Neutrophil (primary cell): ENCODE data around the gene CEP63.

Experiments used
- H3K27ac ChIP-seq: fragments of 200-600 bp; sonication (generic); 2 replicates; pipeline ENCODE4 v1.5.1; 2016; ENCODE audit warnings: mild to moderate bottlenecking, moderate library complexity
- H3K27me3 ChIP-seq: fragments of 200-600 bp; sonication (generic); 2 replicates; pipeline ENCODE4 v1.6.0; 2016; ENCODE audit warnings: mild to moderate bottlenecking
- H3K36me3 ChIP-seq: fragments of 200-600 bp; sonication (generic); 2 replicates; pipeline ENCODE4 v1.5.1; 2017
- H3K4me1 ChIP-seq, 2 experiments: fragments of 200-600 bp in 1 of 2; sonication (generic) in 1 of 2; 1 replicate in 1 of 2; 2 replicates in 1 of 2; pipeline versions ENCODE4 v1.5.1 to v1.6.1; 2013 to 2016; ENCODE audit warnings: low read depth in 1 of 2, low read length in 1 of 2, mild to moderate bottlenecking in 1 of 2, moderate library complexity in 1 of 2; ENCODE audit not compliant: control insufficient read depth in 1 of 2, insufficient read depth in 1 of 2
- H3K4me3 ChIP-seq, 2 experiments: fragments of 200-600 bp in 1 of 2; sonication (generic) in 1 of 2; 1 replicate in 1 of 2; 2 replicates in 1 of 2; pipeline ENCODE4 v1.5.1; 2013 to 2016; ENCODE audit warnings: low read depth in 1 of 2, low read length in 1 of 2, mild to moderate bottlenecking in 1 of 2, moderate library complexity in 1 of 2
- H3K9me3 ChIP-seq: fragments of 200-600 bp; sonication (generic); 2 replicates; pipeline ENCODE4 v1.5.1; 2016
- CTCF ChIP-seq: fragments of 200-600 bp; sonication (generic); IDR thresholded peaks from 2 replicates; pipeline ENCODE4 v1.5.1; 2016; ENCODE audit warnings: antibody characterized with exemption

CEP63 gene

GRCh38 chr3:134445636-134446035, 40.2 kb upstream of the CEP63 start:
- no peaks in the 10 kb centered on the region for H3K36me3 ChIP-seq
- TF ChIP-seq CTCF = no peak
- no peaks in the 10 kb centered on the region for H3K9me3 ChIP-seq
- H3K27me3 ChIP-seq = peaks cover 4% of the 10 kb centered on the region
- no peaks in the 10 kb centered on the region for H3K4me1 ChIP-seq
- no peak overlapping the region for H3K27ac ChIP-seq
- no peak overlapping the region for H3K4me3 ChIP-seq

DNA sequence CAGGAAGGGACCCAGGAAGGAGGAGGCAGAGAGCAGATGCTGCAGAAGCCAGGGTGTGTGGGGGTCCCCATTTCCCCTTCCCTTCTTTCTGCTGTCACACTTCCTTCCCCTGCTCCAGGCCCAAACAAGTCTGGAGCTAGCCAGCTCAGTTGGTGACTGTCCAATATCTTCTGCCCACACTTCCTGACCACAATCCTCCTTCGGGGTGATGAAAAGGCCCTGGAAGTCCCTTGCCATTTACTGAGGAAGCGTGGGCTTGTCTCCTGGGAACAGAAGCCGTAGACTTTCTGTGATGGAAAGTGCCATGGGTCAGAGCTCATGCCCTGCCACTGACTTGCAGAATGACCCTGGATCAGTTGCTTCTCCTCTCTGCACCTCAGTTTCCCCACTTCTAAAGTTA, 39.1 kb upstream of the CEP63 start:
- no peak for TF ChIP-seq CTCF
- Histone ChIP-seq H3K9me3 (no peaks in the 10 kb centered on the region), H3K27ac (no peak overlapping the region), H3K4me3 (no peak overlapping the region), H3K27me3 (no peaks in the 10 kb centered on the region), H3K36me3 (no peaks in the 10 kb centered on the region), H3K4me1 (no peaks in the 10 kb centered on the region)

DNA sequence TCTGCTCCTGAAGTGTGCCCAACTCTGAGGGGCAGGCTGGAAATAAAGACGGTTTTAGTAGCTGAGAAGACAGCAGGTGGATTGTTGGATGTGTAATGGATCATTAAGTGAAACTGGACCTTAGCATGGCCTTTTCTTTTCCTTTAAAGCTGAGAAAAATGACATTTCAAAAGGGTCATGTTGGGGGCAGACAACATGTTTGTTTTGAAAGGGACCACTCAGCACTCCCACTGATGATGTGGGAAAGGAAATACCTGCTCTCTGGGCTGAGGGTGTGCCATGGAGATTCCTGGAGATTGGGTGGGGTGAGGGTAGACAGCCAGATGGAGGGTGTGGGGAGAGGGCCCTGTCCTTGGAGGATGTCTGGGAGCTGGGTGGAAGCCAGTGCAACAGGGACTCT, 38.5 kb upstream of the CEP63 start:
- H3K4me1 ChIP-seq = no peaks in the 10 kb centered on the region
- no peak for TF ChIP-seq CTCF
- no peaks in the 10 kb centered on the region for H3K36me3 ChIP-seq
- H3K9me3 ChIP-seq = no peaks in the 10 kb centered on the region
- H3K27me3 ChIP-seq = no peaks in the 10 kb centered on the region
- H3K27ac ChIP-seq = no peak overlapping the region
- no peak overlapping the region for H3K4me3 ChIP-seq

GRCh38 chr3:134448664-134449063, 37.2 kb upstream of the CEP63 start:
- H3K27ac ChIP-seq = no peak overlapping the region
- no peak for TF ChIP-seq CTCF
- no peaks in the 10 kb centered on the region for H3K36me3 ChIP-seq
- no peaks in the 10 kb centered on the region for H3K9me3 ChIP-seq
- no peaks in the 10 kb centered on the region for H3K4me1 ChIP-seq
- no peaks in the 10 kb centered on the region for H3K27me3 ChIP-seq
- no peak overlapping the region for H3K4me3 ChIP-seq

DNA sequence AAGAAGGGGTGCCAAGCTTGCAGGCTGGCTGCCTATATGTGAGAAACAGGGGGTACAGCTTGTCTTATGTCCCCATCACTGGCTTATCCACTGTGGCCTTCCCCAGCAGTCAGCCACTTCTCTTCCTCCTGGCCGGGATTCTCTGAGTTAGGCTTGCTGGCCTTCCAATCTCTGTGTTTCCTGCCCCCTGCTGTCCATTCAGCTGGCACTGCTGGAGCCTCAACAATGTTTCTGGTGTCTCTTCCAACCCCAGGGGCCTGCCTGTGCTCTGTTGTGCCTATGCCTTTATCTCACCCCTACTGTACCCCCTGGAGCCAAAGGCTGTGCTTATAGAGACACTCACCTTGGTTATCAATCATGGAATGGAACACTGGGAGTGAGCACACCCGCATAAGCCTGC, 36.6 kb upstream of the CEP63 start:
- Histone ChIP-seq H3K4me1 (no peaks in the 10 kb centered on the region), H3K27me3 (peaks cover 5% of the 10 kb centered on the region), H3K4me3 (no peak overlapping the region), H3K9me3 (no peaks in the 10 kb centered on the region), H3K27ac (no peak overlapping the region), H3K36me3 (no peaks in the 10 kb centered on the region)
- no peak for TF ChIP-seq CTCF

GRCh38 chr3:134449951-134450350, 35.9 kb upstream of the CEP63 start:
- H3K9me3 ChIP-seq = no peaks in the 10 kb centered on the region
- no peaks in the 10 kb centered on the region for H3K4me1 ChIP-seq
- TF ChIP-seq CTCF = no peak
- H3K36me3 ChIP-seq = no peaks in the 10 kb centered on the region
- no peak overlapping the region for H3K4me3 ChIP-seq
- no peak overlapping the region for H3K27ac ChIP-seq
- peaks cover 6% of the 10 kb centered on the region for H3K27me3 ChIP-seq
